IPS-20b (cell line): Measurements from ENCODE around the gene ITPRIPL1.
A peak's percentile ranks its signal among the peaks of the same experiment; 100 is the strongest.

Experiments used
- H3K27ac ChIP-seq: one replicate; pipeline ENCODE4 v1.5.1; 2013; ENCODE audit warnings: low read length
- H3K27me3 ChIP-seq: 2 replicates; pipeline ENCODE4 v1.6.1; 2013; ENCODE audit warnings: mild to moderate bottlenecking, low read length, inconsistent platforms; ENCODE audit not compliant: insufficient read depth
- H3K36me3 ChIP-seq: 2 replicates; pipeline ENCODE4 v1.6.1; 2013; ENCODE audit warnings: low read depth, mild to moderate bottlenecking, inconsistent platforms, low read length, moderate library complexity; ENCODE audit not compliant: insufficient read depth
- H3K4me1 ChIP-seq: 2 replicates; pipeline ENCODE4 v1.6.1; 2013; ENCODE audit warnings: mild to moderate bottlenecking, control low read depth, inconsistent platforms, low read length, moderate library complexity; ENCODE audit not compliant: insufficient read depth
- H3K4me3 ChIP-seq: 2 replicates; pipeline ENCODE4 v1.5.1; 2013; ENCODE audit warnings: mild to moderate bottlenecking, low read length, inconsistent platforms
- H3K9ac ChIP-seq: 2 replicates; pipeline ENCODE4 v1.6.1; 2013; ENCODE audit warnings: low read depth, mild to moderate bottlenecking, inconsistent platforms, low read length, moderate library complexity
- H3K9me3 ChIP-seq: 2 replicates; pipeline ENCODE4 v1.6.1; 2013; ENCODE audit warnings: mild to moderate bottlenecking, low read depth, low read length, inconsistent platforms; ENCODE audit not compliant: insufficient read depth

The ITPRIPL1 gene

GRCh38 chr2:96326564-96326963, 1.4 kb downstream of the ITPRIPL1 start:
- Histone ChIP-seq H3K9me3 (no peaks in the 10 kb centered on the region), H3K27me3 (peaks cover 48% of the 10 kb centered on the region), H3K4me3 (no peak overlapping the region), H3K36me3 (peaks cover 22% of the 10 kb centered on the region), H3K9ac (no peak overlapping the region), H3K4me1 (peaks cover 3% of the 10 kb centered on the region; the same call in 1 of the 2 replicates), H3K27ac (no peak overlapping the region)

DNA sequence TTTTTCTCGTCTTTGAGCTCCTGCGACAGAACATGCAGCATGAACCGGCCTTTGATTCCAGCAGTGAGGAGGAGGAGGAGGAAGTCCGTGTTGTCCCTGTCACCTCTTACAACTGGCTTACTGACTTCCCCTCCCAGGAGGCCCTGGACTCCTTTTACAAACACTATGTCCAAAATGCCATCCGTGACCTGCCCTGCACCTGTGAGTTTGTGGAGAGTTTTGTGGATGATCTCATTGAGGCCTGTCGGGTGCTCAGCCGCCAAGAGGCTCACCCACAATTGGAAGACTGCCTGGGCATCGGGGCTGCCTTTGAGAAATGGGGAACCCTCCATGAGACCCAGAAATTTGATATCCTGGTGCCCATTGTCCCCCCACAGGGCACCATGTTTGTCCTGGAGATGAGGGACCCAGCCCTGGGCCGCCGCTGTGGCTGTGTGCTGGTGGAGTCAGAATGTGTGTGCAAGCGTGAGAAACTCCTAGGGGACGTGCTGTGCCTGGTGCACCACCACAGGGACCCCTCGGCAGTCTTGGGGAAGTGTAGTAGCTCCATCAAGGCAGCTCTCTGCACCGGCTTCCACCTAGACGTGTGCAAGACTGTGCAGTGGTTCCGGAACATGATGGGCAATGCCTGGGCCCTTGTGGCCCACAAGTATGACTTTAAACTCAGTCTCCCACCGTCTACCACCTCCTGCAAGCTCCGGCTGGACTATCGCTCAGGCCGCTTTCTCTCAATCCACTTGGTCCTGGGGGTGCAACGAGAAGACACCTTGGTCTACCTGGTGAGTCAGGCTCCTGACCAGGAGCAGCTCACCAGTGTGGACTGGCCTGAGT, 2.1 kb downstream of the ITPRIPL1 start:
- Histone ChIP-seq H3K9ac (no peak overlapping the region), H3K4me3 (no peak overlapping the region), H3K36me3 (peaks cover 22% of the 10 kb centered on the region), H3K27me3 (peaks cover 41% of the 10 kb centered on the region), H3K27ac (no peak overlapping the region), H3K9me3 (no peaks in the 10 kb centered on the region), H3K4me1 (peaks cover 3% of the 10 kb centered on the region; the same call in 1 of the 2 replicates)

DNA sequence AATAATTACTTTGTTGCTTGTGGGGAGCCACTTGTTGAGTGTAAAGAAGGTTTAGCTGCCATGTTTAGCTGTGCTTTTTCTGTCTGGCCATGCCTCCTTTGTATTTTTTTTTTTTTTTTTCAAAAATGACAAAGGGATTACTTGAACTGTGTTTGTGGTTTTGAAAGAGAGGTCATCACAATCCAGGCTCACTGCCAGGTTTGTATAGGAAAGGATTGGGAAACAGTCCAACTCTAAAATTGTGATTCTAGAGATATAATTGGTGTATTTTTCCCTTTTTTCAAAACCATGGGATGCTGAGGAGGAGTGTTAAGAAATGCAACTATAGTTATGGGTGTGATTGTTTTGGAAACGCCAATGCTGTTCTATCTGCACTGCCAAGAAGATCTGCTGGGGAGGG, 4.3 kb downstream of the ITPRIPL1 start:
- H3K9ac ChIP-seq = no peak overlapping the region
- no peaks in the 10 kb centered on the region for H3K9me3 ChIP-seq
- H3K27ac ChIP-seq = no peak overlapping the region
- no peak overlapping the region for H3K4me3 ChIP-seq
- peaks cover 22% of the 10 kb centered on the region for H3K36me3 ChIP-seq
- peaks cover 19% of the 10 kb centered on the region for H3K27me3 ChIP-seq
- peaks cover 3% of the 10 kb centered on the region; the same call in 1 of the 2 replicates for H3K4me1 ChIP-seq

DNA sequence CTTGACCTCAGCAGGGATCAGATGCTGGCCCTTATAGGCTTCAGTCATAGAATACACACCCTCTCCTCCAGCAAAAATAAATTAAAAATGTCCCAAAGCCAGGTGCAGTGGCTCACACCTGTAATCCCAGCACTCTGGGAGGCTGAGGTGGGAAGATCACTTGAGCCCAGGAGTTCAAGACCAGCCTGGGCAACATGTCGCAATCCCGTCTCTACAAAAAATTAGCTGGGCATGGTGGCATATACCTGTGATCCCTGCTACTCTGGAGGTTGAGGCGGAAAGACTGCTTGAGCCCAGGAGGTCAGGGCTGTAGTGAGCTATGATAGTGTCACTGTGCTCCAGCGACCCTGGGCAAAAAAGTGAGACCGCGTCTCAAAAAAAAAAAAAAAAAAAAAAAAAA, 4.8 kb downstream of the ITPRIPL1 start:
- Histone ChIP-seq H3K9ac (no peak overlapping the region), H3K27ac (no peak overlapping the region), H3K4me3 (no peak overlapping the region), H3K9me3 (no peaks in the 10 kb centered on the region), H3K36me3 (peaks cover 22% of the 10 kb centered on the region), H3K4me1 (no peaks in the 10 kb centered on the region), H3K27me3 (peaks cover 15% of the 10 kb centered on the region)

DNA sequence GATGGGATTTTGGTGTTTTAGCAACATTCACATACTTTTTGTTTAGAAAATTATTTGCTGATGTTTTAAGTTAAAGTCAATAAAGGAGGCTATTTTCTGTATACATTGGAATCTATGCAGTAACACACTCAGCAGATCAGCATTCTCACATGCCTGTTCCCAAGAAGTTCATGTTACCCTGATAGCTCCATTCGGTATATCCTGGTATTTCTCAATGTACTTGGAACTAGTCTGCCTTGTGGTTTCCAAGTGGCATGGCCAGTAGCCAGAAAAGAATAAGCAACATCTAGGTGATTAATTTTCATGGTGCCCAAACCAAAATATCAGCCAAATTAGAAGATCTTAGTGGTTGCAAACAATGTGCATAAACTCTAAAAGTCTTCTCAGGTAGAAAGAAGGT, 5.3 kb downstream of the ITPRIPL1 start:
- Histone ChIP-seq H3K9me3 (no peaks in the 10 kb centered on the region), H3K27me3 (peaks cover 13% of the 10 kb centered on the region), H3K36me3 (peaks cover 22% of the 10 kb centered on the region), H3K4me1 (no peaks in the 10 kb centered on the region), H3K9ac (no peak overlapping the region), H3K4me3 (no peak overlapping the region), H3K27ac (no peak overlapping the region)

DNA sequence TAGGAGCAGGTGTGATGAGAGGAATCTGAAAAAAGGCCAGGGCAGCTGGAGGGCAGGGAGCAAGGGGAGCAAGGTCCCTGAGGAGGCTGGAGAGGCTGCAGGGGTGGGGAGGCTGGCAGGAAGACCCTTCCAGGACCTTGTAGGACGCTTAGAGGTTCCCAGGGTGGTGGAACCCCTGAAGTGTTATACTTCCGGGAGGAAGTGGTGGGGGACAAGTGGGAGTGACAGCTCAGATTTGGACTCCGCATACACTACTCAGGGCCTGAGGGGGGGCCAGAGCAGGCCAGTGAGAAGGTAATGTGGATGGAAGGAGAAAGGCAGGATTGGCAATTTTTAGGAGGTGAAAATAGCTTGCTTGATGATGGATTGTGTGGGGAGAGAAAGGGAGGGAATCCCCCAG, 8.6 kb downstream of the ITPRIPL1 start:
- H3K27ac ChIP-seq = no peak overlapping the region
- H3K4me3 ChIP-seq = no peak overlapping the region
- H3K9ac ChIP-seq = no peak overlapping the region
- peaks cover 6% of the 10 kb centered on the region for H3K4me1 ChIP-seq
- no peaks in the 10 kb centered on the region for H3K9me3 ChIP-seq
- no peaks in the 10 kb centered on the region for H3K27me3 ChIP-seq
- no peaks in the 10 kb centered on the region for H3K36me3 ChIP-seq

DNA sequence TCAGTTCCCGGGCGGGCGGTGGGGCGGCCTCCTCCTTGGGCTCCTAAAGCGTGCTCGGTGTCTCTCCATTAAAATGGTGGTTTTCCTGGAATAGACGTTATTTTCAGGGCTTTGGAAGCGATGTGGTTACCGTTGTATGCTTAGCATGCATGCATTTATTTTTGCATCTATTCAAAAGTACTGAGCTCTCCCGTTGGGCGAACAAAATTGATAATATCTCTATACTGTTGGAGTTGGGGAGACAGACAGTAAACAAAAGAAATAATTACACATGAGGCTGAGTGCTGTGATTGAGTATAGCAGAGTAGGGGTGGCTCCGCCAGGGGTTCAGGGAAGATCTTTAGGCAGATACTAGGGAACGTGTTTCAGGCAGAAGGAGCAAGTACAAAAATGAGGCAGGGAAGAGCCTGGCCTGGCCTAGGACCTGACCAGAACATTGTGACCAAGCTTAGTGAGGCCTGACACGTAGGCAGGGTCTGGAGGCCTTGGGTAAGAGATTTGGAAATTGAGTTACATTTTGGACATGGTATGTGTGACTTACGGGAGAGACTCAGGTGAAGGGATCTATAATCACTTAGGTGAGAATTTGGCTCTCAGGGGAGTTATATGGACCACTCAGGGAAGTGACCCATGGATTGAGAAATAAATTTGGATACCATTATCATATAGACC, 11.1 kb downstream of the ITPRIPL1 start:
- Histone ChIP-seq H3K27ac (peak overlapping the region; percentile 52), H3K36me3 (peaks cover 6% of the 10 kb centered on the region; the same call in 1 of the 2 replicates), H3K4me3 (peak overlapping the region; percentile 98), H3K9me3 (no peaks in the 10 kb centered on the region), H3K27me3 (no peaks in the 10 kb centered on the region), H3K4me1 (peaks cover 6% of the 10 kb centered on the region), H3K9ac (peak overlapping the region; percentile 98)

- no peaks in the 10 kb centered on the region for H3K27me3 ChIP-seq
- peaks cover 12% of the 10 kb centered on the region for H3K36me3 ChIP-seq
- no peak overlapping the region for H3K27ac ChIP-seq
- peak overlapping the region; percentile 98; the same call in 1 of the 2 replicates for H3K9ac ChIP-seq
- no peaks in the 10 kb centered on the region for H3K9me3 ChIP-seq
- H3K4me1 ChIP-seq = peaks cover 6% of the 10 kb centered on the region
- peak overlapping the region; percentile 98 for H3K4me3 ChIP-seq
Observed at GRCh38 chr2:96336873-96337272, 11.8 kb downstream of the ITPRIPL1 start.

DNA sequence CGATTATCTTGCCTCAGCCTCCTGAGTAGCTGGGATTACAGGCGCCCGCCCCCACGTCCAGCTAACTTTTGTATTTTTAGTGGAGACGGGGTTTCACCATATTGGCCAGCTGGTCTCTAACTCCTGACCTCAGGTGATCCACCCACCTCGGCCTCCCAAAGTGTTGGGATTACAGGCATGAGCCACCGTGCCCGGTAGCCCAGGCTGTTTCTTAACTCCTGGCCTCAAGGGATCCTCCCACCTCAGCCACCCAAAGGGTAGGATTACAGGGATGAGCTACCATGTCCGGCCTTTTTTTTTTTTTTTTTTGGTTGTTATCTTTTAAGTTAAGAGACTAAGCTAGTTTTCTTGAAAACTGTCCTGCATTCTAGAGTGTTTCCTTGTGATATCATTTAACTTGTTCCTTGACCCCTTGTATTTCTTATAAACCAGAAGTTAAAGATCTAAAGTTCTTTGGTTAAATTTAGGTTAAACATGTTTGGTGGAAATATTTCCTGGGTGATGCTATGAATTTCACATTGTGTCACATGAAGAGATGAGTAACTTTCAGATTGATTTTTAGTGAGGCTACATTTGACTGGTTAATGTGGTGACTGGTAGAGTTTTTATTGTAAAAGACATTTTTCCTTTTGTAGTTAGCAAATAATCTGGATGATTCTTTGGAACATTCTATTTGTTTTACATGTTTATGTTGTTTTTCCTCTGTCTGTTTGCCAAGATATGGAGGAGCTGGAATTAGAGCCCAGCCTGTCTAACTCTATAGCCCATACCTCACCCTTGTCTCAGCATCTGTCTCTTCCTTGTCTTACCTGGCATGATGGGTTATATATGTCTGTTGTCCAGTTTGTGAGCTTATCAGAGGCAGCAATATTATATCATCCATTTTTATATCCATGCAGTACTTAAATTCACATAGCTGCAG, 15.6 kb downstream of the ITPRIPL1 start:
- no peak overlapping the region for H3K4me3 ChIP-seq
- peaks cover 51% of the 10 kb centered on the region for H3K36me3 ChIP-seq
- no peak overlapping the region for H3K9ac ChIP-seq
- peaks cover 6% of the 10 kb centered on the region for H3K4me1 ChIP-seq
- H3K9me3 ChIP-seq = no peaks in the 10 kb centered on the region
- no peaks in the 10 kb centered on the region for H3K27me3 ChIP-seq
- H3K27ac ChIP-seq = no peak overlapping the region

GRCh38 chr2:96341641-96342040, 16.5 kb downstream of the ITPRIPL1 start:
- H3K4me3 ChIP-seq = no peak overlapping the region
- no peak overlapping the region for H3K9ac ChIP-seq
- peaks cover 3% of the 10 kb centered on the region for H3K4me1 ChIP-seq
- no peaks in the 10 kb centered on the region for H3K9me3 ChIP-seq
- no peaks in the 10 kb centered on the region for H3K27me3 ChIP-seq
- no peak overlapping the region for H3K27ac ChIP-seq
- peaks cover 60% of the 10 kb centered on the region for H3K36me3 ChIP-seq

DNA sequence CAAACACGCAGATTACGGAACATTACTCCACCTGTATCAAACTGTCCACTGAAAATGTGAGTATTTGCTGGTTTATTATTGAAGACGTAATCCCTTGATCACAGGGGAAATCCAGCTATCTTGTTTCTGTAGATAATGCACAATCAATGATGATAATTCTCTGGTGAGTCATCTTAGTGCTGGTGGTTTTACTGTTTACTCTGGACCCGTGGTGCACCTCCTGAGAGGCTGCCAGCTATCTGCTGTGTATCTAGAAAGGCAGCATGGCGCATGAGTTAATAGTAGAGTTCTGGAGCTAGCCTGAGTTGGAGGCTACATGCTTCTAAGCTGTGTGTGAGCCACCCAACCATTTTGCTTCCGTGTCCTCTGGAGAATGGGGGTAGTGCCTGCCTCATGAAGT, 17.0 kb downstream of the ITPRIPL1 start:
- Histone ChIP-seq H3K4me3 (no peak overlapping the region), H3K4me1 (no peaks in the 10 kb centered on the region), H3K9ac (no peak overlapping the region), H3K36me3 (peaks cover 64% of the 10 kb centered on the region), H3K27me3 (no peaks in the 10 kb centered on the region), H3K27ac (no peak overlapping the region), H3K9me3 (no peaks in the 10 kb centered on the region)
